HUES64 (cell line): Measurements from ENCODE around the gene SOHLH1.
A peak's percentile ranks its signal among the peaks of the same experiment; 100 is the strongest.

Source experiments
- H3K27ac ChIP-seq: 2 replicates; pipeline ENCODE4 v1.7.0; 2013; ENCODE audit warnings: low read depth, low read length, inconsistent platforms
- H3K27me3 ChIP-seq: 2 replicates; pipeline ENCODE4 v1.6.1; 2013; ENCODE audit warnings: mild to moderate bottlenecking, low read length; ENCODE audit not compliant: insufficient read depth
- H3K36me3 ChIP-seq: 2 replicates; pipeline ENCODE4 v1.6.1; 2013; ENCODE audit warnings: mild to moderate bottlenecking, low read length; ENCODE audit not compliant: insufficient read depth
- H3K4me1 ChIP-seq: 2 replicates; pipeline ENCODE4 v1.6.1; 2013; ENCODE audit warnings: mild to moderate bottlenecking, low read length, moderate library complexity; ENCODE audit not compliant: insufficient read depth
- H3K4me3 ChIP-seq: 2 replicates; pipeline ENCODE4 v1.5.1; 2013; ENCODE audit warnings: mild to moderate bottlenecking, low read length, moderate library complexity
- H3K9ac ChIP-seq: 2 replicates; pipeline ENCODE4 v1.6.1; 2013; ENCODE audit warnings: mild to moderate bottlenecking, low read depth, low read length
- H3K9me3 ChIP-seq: 2 replicates; pipeline ENCODE4 v1.6.1; 2013; ENCODE audit warnings: low read depth, low read length; ENCODE audit not compliant: insufficient read depth
- WGBS: fragments of 150-250, 120-280 bp; methylation state at CpG from one replicate; pipeline ENCODE4 v1.1.7; 2013; ENCODE audit warnings: missing lambda C conversion rate; 5-methylcytosine and 5-hydroxymethylcytosine counted together

SOHLH1 gene

GRCh38 chr9:135739271-135740220, 40.3 kb upstream of the SOHLH1 start:
- Histone ChIP-seq H3K27me3 (peaks cover 23% of the 10 kb centered on the region), H3K9me3 (no peaks in the 10 kb centered on the region), H3K36me3 (no peaks in the 10 kb centered on the region), H3K9ac (no peak overlapping the region), H3K27ac (no peak overlapping the region), H3K4me1 (no peaks in the 10 kb centered on the region), H3K4me3 (no peak overlapping the region)
- 90% methylated on average over 28 of the region's 28 CpGs for WGBS

DNA sequence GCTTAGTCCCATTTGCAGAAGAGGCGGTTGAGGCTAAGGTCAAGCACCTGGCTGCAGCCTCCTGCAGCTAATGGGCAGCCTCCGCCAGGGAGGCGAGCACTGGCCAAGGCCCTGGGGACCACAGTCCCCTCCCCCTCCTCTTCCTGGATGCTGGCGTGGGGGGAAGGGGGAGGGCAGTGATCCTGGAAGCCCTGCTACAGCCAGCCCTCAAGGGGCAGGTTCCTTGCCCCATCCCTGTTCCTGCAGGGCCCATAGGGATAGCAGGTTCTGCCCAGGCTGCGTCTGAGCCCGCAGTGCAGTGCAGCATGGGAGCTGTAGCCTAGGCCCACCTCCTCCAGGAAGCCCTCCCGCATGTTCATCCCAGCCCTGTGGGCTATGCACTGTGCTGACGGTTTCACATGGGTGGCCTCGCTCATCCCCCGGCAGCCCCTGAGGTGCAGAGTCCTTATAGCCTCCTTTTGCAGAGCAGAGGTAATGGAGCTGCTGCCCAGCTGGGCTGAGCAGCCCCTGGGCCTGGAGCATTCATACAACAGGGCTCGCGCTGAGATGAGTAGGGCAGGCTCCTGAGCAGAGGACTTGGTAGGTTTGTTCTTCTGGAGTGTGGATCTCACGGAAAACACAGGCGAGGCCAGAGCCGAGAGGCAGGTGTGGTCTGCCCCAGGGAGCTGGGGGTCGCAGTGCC, 38.7 kb upstream of the SOHLH1 start:
- Histone ChIP-seq H3K36me3 (no peaks in the 10 kb centered on the region), H3K9me3 (no peaks in the 10 kb centered on the region), H3K27ac (no peak overlapping the region), H3K9ac (no peak overlapping the region), H3K4me1 (no peaks in the 10 kb centered on the region), H3K4me3 (no peak overlapping the region), H3K27me3 (peaks cover 23% of the 10 kb centered on the region)
- 89% methylated on average over 16 of the region's 16 CpGs for WGBS

- 0 out of 2 replicates have a peak, but pooled peaks cover 2% of the 10 kb centered on the region for H3K9me3 ChIP-seq
- no peaks in the 10 kb centered on the region for H3K36me3 ChIP-seq
- peak overlapping the region; percentile 35; the same call in 1 of the 2 replicates for H3K4me3 ChIP-seq
- H3K9ac ChIP-seq, result no peak overlapping the region
- H3K27ac ChIP-seq, result no peak overlapping the region
- WGBS, result 85% methylated on average over 23 of the region's 23 CpGs
- H3K4me1 ChIP-seq, result no peaks in the 10 kb centered on the region
- peaks cover 23% of the 10 kb centered on the region for H3K27me3 ChIP-seq
Measured at GRCh38 chr9:135736979-135737839, 37.9 kb upstream of the SOHLH1 start.

- Histone ChIP-seq H3K4me1 (no peaks in the 10 kb centered on the region), H3K9ac (no peak overlapping the region), H3K36me3 (no peaks in the 10 kb centered on the region), H3K4me3 (peak overlapping the region; percentile 35), H3K27ac (no peak overlapping the region), H3K27me3 (peaks cover 23% of the 10 kb centered on the region), H3K9me3 (peaks cover 6% of the 10 kb centered on the region)
- WGBS, result 10% methylated on average over 74 of the region's 78 CpGs
Measured at GRCh38 chr9:135736272-135736978, 37.1 kb upstream of the SOHLH1 start.

GRCh38 chr9:135734616-135735144, 35.4 kb upstream of the SOHLH1 start:
- H3K4me1 ChIP-seq, result no peaks in the 10 kb centered on the region
- H3K4me3 ChIP-seq, result no peak overlapping the region
- H3K36me3 ChIP-seq, result no peaks in the 10 kb centered on the region
- H3K9me3 ChIP-seq, result peaks cover 8% of the 10 kb centered on the region
- WGBS, result 92% methylated on average over 27 of the region's 27 CpGs
- H3K9ac ChIP-seq, result no peak overlapping the region
- no peak overlapping the region for H3K27ac ChIP-seq
- peaks cover 23% of the 10 kb centered on the region for H3K27me3 ChIP-seq

DNA sequence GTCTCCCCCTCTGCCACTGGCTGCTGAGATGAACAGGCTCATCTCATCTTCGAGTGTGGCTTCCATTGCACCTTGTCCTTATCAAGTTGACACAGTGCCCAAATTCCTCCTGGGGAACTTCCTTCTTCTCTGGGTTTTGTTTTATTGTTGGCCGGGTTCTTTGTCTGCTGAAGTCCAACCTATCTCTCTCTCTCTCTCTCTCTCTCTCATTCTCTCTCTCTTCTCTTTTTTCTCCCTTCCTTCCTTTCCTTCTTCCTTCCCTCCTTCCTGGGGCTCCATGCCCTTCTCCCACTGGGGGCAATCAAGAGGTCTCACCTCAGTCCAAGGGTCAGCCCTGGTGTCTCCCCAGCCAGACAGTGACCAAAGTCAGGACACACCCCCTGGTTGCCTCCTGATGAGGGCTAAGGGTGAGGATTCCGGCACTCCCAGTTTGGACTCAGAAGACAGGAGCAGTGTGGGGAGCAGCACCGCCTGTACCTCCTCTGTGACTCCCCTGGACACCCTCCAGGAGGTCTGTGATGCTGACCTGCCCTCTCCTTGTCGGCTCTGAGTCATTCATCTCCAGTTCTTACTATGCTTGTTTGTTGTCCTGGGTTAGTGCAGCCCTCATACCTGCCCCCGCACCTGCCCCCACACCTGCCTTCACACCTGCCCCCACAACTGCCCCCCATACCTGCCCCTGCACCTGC, 33.4 kb upstream of the SOHLH1 start:
- WGBS, result 85% methylated on average over 5 of the region's 6 CpGs
- H3K27me3 ChIP-seq, result peaks cover 21% of the 10 kb centered on the region
- H3K4me1 ChIP-seq, result 0 out of 2 replicates have a peak, but pooled peaks cover 4% of the 10 kb centered on the region
- H3K9me3 ChIP-seq, result peaks cover 8% of the 10 kb centered on the region
- H3K9ac ChIP-seq, result no peak overlapping the region
- no peak overlapping the region for H3K4me3 ChIP-seq
- no peak overlapping the region for H3K27ac ChIP-seq
- H3K36me3 ChIP-seq, result no peaks in the 10 kb centered on the region

DNA sequence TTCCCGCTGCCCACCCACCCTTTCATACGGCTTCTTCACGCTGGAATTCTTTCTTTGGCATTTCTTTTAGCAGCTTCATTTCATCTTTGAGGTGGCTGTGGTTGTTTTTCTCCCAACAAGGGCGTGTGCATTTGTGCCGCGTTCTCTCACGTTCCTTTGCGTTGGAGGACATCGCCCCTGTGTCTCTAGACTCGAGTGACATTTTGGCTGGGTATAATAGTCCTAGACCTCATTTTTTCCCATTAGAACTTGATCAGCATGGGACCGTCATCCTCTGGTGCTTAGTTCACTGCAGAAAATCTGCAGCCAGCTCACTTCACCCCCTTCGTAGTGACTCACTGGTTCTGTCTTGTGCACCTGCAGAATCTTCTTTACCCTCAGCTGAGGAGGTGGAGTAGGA, 32.2 kb upstream of the SOHLH1 start:
- Histone ChIP-seq H3K9ac (no peak overlapping the region), H3K36me3 (no peaks in the 10 kb centered on the region), H3K4me3 (no peak overlapping the region), H3K4me1 (0 out of 2 replicates have a peak, but pooled peaks cover 4% of the 10 kb centered on the region), H3K9me3 (peaks cover 8% of the 10 kb centered on the region), H3K27ac (no peak overlapping the region), H3K27me3 (peaks cover 9% of the 10 kb centered on the region)
- WGBS, result 84% methylated on average over 12 of the region's 12 CpGs

GRCh38 chr9:135729480-135729879, 30.2 kb upstream of the SOHLH1 start:
- Histone ChIP-seq H3K27me3 (no peaks in the 10 kb centered on the region), H3K4me3 (no peak overlapping the region)
- 90% methylated on average over 13 of the region's 13 CpGs for WGBS

GRCh38 chr9:135728436-135729110, 29.3 kb upstream of the SOHLH1 start:
- peaks cover 8% of the 10 kb centered on the region for H3K9me3 ChIP-seq
- no peaks in the 10 kb centered on the region for H3K36me3 ChIP-seq
- 85% methylated on average over 18 of the region's 18 CpGs for whole genome bisulfite sequencing
- H3K9ac ChIP-seq, result no peak overlapping the region
- no peaks in the 10 kb centered on the region for H3K27me3 ChIP-seq
- peaks cover 4% of the 10 kb centered on the region; the same call in 1 of the 2 replicates for H3K4me1 ChIP-seq
- H3K4me3 ChIP-seq, result no peak overlapping the region
- no peak overlapping the region for H3K27ac ChIP-seq

More at GRCh38 chr9:135729480-135729879, 30.2 kb upstream of the SOHLH1 start:
- H3K4me1 ChIP-seq, result peaks cover 4% of the 10 kb centered on the region; the same call in 1 of the 2 replicates
- H3K9ac ChIP-seq, result no peak overlapping the region
- no peaks in the 10 kb centered on the region for H3K36me3 ChIP-seq
- no peak overlapping the region for H3K27ac ChIP-seq
- H3K9me3 ChIP-seq, result peaks cover 8% of the 10 kb centered on the region
